GM12874 (cell line): Measurements from ENCODE around the gene CACNG6.
A peak's percentile ranks its signal among the peaks of the same experiment; 100 is the strongest.

Source experiments
- TF ChIP-seq, protein P1 (sequence below): IDR thresholded peaks from 2 replicates; pipeline ENCODE4 v1.5.1; 2011; ENCODE audit warnings: low read depth, mild to moderate bottlenecking, control low read depth, low read length, moderate library complexity; ENCODE audit not compliant: insufficient read depth

CACNG6 gene

DNA sequence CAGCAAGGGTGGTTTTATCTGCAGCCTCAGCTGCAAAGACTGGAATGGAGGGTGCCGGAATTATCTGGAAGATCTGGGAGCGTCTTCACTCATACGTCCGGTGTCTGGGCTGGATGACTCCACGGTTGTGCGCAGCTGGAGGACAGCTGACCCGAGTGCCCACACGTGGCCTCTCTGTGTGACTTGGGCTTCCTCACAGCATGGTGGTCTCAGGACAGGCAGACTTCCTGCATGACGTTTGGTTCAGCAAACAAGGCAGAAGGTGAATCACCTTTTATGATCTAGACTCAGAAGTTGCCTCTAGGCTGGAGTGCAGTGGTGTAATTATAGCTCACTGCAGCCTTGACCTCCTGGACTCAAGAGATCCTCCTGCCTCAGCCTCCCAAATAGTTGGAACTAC is 33.2 kb downstream of the CACNG6 start:
- TF ChIP-seq, protein P1, sequence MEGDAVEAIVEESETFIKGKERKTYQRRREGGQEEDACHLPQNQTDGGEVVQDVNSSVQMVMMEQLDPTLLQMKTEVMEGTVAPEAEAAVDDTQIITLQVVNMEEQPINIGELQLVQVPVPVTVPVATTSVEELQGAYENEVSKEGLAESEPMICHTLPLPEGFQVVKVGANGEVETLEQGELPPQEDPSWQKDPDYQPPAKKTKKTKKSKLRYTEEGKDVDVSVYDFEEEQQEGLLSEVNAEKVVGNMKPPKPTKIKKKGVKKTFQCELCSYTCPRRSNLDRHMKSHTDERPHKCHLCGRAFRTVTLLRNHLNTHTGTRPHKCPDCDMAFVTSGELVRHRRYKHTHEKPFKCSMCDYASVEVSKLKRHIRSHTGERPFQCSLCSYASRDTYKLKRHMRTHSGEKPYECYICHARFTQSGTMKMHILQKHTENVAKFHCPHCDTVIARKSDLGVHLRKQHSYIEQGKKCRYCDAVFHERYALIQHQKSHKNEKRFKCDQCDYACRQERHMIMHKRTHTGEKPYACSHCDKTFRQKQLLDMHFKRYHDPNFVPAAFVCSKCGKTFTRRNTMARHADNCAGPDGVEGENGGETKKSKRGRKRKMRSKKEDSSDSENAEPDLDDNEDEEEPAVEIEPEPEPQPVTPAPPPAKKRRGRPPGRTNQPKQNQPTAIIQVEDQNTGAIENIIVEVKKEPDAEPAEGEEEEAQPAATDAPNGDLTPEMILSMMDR: no peak

DNA sequence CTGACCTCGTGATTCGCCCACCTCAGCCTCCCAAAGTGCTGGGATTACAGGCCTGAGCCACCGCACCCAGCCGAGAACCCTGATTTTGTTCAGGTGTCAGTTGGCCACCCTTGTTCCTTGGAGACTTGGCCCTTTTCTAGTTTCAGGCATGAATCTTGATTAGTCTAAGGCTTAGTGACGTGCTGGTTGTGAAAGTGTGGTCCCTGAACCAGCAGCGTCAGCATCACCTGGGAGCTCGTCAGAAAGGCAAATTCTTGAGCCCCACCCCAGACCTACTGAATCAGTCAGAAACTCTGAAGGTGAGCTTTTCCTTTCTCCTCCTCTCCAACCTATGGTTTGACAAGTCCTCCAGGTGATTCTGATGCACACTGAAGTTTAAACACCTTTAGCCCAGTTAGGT is 35.2 kb downstream of the CACNG6 start:
- TF ChIP-seq, protein P1: no peak

DNA sequence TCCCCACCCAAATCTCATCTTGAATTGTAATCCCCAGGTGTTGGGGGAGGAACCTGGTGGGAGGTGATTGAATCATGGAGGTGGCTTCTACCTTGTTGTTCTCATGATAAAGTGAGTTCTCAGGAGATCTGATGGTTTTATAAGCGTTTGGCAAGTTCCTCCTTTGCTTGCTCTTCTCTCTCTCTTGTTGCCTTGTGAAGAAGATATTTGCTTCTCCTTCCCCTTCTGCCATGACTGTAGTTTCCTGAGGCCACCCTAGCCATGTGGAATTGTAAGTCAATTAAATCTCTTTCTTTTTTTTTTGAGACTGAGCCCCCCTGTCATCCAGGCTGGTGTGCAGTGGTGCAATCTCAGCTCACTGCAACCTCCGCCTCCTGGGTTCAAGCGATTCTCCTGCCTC is 37.9 kb downstream of the CACNG6 start:
- TF ChIP-seq, protein P1: no peak

DNA sequence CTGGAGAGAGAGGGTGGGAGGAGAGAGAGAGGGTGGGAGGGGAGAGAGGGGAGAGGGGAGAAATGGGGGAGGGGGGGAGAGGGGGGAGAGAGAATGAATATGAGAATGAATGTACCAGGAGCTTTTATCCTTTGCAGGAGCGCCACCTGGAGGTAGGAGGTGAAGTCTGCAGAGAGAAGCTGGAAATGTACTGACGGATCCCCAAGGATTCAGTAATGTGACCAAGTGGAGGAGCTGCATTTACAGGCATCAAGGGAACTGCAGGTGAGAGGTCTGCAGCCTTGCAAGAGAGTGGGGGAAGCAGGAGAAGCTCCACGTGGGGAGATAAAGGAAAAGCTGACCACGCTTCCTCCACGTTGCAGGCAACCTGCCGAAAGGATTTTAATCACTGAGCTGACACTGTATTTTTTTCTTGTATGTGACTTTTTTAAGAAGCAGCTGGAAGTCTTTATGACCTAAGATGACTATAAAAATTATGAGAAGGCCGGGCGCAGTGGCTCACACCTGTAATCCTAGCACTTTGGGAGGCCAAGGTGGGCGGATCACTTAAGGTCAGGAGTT is 38.6 kb downstream of the CACNG6 start:
- TF ChIP-seq, protein P1: peak; percentile 71

DNA sequence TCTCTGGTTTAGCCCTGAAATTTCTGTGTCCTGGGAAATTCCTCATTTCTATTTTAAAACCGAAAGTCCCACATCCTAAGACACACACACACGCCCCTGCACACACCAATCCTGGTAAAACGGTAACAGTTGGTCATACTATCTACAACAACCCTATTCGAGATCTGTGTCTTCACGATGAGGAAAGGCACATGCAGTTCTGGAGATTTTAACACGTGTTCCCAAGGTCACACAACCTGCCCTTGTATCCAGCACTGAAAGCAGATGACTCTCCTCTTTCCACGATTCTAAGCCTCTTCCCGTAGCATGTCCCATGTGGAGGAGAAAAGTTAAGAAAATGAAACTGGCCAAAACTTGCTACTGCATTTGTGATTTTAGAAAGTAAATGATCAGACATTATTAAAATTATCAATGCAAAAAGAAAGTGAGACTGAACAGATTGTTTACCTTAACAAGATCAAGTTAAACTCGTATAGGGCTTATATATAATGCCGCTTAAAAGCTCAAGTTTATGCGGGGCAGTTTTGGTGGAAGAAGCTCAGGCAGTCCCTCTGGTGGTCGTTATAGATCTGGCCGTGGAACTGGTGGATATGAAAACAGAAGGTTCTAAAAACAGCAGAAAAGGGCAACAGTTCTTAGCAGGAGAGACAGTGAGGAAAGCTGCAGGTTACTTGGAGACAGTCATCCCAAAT is 39.6 kb downstream of the CACNG6 start:
- TF ChIP-seq, protein P1: 0 out of 2 replicates have a peak, but pooled peaks have one; percentile 24

DNA sequence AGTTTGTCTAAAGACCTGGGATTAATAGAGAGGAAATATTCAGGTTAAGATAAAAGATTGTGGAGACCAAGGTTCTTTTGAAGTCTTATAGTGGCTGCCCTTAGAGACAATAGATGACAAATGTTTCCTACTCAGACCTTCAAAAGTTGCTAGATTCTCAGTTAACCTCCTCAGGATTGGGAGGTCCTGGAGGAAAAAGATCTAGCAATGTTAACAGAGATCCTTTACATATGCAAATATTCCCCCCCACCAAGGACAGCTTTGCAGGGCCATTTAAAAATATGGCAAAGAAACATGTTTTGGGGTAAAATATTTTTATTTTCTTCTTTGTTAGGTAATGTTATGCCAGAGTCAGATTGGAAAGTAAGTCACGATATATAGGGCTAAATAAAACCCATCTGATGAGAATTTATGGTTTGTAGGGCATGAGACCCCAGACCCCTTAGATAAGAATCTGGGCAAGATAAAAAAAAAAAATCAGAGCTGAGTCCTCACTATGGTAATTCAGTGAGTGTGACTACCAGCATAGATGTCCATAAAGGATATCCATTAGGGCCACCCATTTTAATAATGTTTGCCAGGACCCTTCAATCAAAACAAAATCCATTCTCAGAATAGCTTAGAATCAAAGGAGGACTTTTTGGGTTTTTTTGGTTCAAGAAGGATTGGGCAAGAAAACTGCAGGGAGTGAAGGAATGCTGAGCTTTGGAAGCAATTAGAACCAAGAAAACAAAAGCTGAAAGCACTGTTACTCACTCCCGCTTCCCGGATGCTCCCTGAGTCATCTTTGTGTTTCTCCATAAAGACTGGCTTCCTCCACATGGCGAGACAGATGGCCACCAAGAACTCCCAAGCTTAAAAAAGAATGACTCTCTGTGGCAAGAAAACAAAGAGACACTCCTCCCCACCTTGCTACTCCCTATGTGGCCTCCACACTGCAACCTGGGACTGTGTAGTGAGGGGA is 44.1 kb downstream of the CACNG6 start:
- TF ChIP-seq, protein P1: no peak

DNA sequence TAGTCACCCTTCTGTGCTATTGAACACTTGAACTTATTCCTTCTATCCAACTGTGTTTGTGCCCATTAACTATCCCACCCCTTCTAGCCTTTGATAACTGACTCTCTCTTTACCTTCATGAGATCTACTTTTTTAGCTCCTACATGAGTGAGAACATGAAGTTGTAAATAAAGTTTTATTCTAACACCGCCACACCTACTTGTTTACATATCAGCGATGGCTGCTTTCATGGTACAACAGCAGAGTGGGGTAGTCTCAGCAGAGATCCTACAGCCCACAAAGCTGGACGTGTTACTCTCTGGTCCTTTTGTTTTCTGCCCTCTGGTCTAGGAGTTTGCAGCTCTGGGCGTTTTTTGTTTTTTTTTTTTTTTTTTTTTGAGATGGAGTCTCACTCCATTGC is 48.6 kb downstream of the CACNG6 start:
- TF ChIP-seq, protein P1: no peak
